ENCODE results near the gene H2BK1.

H2BK1 gene

GRCh38 chr7:151245360-151246101 lies 35.2 kb upstream of the H2BK1 start:
- DNase-seq (ENCODE audit: low read depth): no peak

- no peak for DNase-seq (ENCODE audit: low read depth)
These were observed 34.6 kb upstream of the H2BK1 start for GRCh38 chr7:151244841-151245346.

GRCh38 chr7:151244196-151244840 lies 34.0 kb upstream of the H2BK1 start:
- no peak for DNase-seq (ENCODE audit: low read depth)

GRCh38 chr7:151243408-151244195 lies 33.3 kb upstream of the H2BK1 start:
- DNase-seq (ENCODE audit: low read depth): no peak

GRCh38 chr7:151243045-151243349 lies 32.7 kb upstream of the H2BK1 start:
- no peak for DNase-seq (ENCODE audit: low read depth)

GRCh38 chr7:151242159-151243044 lies 32.1 kb upstream of the H2BK1 start:
- no peak for DNase-seq (ENCODE audit: low read depth)

GRCh38 chr7:151241755-151242096 lies 31.4 kb upstream of the H2BK1 start:
- no peak for DNase-seq (ENCODE audit: low read depth)

GRCh38 chr7:151240942-151241754 lies 30.9 kb upstream of the H2BK1 start:
- no peak for DNase-seq (ENCODE audit: low read depth)

GRCh38 chr7:151240536-151240935 lies 30.2 kb upstream of the H2BK1 start:
- DNase-seq (ENCODE audit: low read depth): no peak

- DNase-seq (ENCODE audit: low read depth): no peak
These were observed 29.7 kb upstream of the H2BK1 start for GRCh38 chr7:151239837-151240459.

GRCh38 chr7:151238924-151239836 lies 28.9 kb upstream of the H2BK1 start:
- DNase-seq (ENCODE audit: low read depth): no peak

- no peak for DNase-seq (ENCODE audit: low read depth)
These were observed 28.0 kb upstream of the H2BK1 start for GRCh38 chr7:151238190-151238810.

- no peak for DNase-seq (ENCODE audit: low read depth)
These were observed 27.2 kb upstream of the H2BK1 start for GRCh38 chr7:151237244-151238189.

GRCh38 chr7:151236406-151236805 lies 26.1 kb upstream of the H2BK1 start:
- no peak for DNase-seq (ENCODE audit: low read depth)

- DNase-seq (ENCODE audit: low read depth): no peak
These were observed 25.0 kb upstream of the H2BK1 start for GRCh38 chr7:151235091-151235787.

- DNase-seq (ENCODE audit: low read depth): no peak
These were observed 23.5 kb upstream of the H2BK1 start for GRCh38 chr7:151233804-151234203.

Measured in activated T-cell treated with anti-CD3 and anti-CD28 coated beads for 24 hours (primary cell).